ENCODE results near the gene ADIRF.

- TF ChIP-seq, protein P1, sequence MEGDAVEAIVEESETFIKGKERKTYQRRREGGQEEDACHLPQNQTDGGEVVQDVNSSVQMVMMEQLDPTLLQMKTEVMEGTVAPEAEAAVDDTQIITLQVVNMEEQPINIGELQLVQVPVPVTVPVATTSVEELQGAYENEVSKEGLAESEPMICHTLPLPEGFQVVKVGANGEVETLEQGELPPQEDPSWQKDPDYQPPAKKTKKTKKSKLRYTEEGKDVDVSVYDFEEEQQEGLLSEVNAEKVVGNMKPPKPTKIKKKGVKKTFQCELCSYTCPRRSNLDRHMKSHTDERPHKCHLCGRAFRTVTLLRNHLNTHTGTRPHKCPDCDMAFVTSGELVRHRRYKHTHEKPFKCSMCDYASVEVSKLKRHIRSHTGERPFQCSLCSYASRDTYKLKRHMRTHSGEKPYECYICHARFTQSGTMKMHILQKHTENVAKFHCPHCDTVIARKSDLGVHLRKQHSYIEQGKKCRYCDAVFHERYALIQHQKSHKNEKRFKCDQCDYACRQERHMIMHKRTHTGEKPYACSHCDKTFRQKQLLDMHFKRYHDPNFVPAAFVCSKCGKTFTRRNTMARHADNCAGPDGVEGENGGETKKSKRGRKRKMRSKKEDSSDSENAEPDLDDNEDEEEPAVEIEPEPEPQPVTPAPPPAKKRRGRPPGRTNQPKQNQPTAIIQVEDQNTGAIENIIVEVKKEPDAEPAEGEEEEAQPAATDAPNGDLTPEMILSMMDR (conservative IDR thresholded peaks at IDR 0.05) = no peak
- no peak for TF ChIP-seq ZFX (IDR thresholded peaks at IDR 0.05)
Measured at GRCh38 chr10:86968994-86969355, 693 bp downstream of the ADIRF start.
